ENCODE results near the gene U2AF1L4.

The U2AF1L4 gene, protein sequence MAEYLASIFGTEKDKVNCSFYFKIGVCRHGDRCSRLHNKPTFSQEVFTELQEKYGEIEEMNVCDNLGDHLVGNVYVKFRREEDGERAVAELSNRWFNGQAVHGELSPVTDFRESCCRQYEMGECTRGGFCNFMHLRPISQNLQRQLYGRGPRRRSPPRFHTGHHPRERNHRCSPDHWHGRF

DNA sequence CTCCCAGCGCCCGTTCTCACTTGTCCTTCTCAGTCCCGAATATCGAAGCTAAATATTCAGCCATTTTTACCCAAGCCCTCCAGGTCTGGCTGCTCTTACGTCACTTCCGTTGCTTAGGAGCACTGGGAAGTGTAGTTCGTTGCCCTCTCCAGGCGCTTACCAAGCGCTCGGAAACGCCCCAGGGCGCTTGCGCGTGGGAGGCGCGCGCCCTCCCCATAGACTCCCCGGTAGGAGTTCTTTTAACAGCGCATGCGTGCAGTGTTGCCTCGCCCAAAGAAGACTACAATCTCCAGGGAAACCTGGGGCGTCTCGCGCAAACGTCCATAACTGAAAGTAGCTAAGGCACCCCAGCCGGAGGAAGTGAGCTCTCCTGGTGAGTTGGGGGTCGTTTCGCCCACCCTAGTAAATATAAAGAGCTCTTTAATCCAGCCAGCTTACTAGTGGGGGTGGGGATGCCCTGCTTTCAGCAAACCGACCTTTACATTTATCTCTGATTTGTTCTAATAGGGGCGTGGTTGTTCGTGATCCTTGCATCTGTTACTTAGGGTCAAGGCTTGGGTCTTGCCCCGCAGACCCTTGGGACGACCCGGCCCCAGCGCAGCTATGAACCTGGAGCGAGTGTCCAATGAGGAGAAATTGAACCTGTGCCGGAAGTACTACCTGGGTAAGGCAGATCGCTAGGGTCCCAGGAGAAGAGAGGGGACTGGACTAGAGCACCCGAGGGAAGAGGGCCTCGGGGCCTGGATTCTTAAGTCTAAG is at the start of gene U2AF1L4, which contains the start of gene PSENEN:
Gene U2AF1L4, minus strand, starts transcription at position 91 of the 759 bp plus-strand sequence. Its CDS starts 27 bp downstream, at position 64.
Gene PSENEN, plus strand, starts transcription at position 324 of the 759 bp plus-strand sequence. Its CDS starts 280 bp downstream, at position 604.
- peak; percentile 99 for DNase-seq

- DNase-seq: no peak
Measured at GRCh38 chr19:35793381-35794165, 48.4 kb upstream of the U2AF1L4 start.

GRCh38 chr19:35792888-35793287 is 47.7 kb upstream of the U2AF1L4 start:
- DNase-seq: no peak

- DNase-seq: no peak
Measured at GRCh38 chr19:35792312-35792711, 47.1 kb upstream of the U2AF1L4 start.

DNA sequence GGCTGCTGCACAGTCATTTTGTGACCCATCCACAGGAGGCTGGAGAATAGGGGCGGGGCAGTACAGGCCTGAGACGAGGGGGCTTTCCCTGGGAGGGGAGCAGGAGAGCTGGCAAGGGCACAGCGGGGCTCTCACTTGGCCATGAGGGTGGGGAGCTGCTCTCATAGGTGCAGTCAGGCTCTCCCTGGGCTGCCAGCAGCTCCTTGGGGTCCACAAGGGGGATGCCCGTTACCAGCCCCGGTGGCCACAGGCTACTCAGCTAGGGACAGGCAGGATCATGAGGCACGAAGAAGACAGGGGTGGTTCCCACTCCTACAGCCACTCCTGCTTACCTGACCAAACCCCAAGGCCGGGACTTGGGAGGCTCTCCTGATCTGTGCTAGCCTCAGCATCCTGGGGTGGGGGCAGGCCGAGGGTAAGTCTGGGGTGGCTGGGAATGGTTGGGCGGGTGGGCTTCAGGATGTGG is 46.6 kb upstream of the U2AF1L4 start:
- DNase-seq: no peak

GRCh38 chr19:35790981-35791813 is 46.0 kb upstream of the U2AF1L4 start:
- DNase-seq: no peak

DNA sequence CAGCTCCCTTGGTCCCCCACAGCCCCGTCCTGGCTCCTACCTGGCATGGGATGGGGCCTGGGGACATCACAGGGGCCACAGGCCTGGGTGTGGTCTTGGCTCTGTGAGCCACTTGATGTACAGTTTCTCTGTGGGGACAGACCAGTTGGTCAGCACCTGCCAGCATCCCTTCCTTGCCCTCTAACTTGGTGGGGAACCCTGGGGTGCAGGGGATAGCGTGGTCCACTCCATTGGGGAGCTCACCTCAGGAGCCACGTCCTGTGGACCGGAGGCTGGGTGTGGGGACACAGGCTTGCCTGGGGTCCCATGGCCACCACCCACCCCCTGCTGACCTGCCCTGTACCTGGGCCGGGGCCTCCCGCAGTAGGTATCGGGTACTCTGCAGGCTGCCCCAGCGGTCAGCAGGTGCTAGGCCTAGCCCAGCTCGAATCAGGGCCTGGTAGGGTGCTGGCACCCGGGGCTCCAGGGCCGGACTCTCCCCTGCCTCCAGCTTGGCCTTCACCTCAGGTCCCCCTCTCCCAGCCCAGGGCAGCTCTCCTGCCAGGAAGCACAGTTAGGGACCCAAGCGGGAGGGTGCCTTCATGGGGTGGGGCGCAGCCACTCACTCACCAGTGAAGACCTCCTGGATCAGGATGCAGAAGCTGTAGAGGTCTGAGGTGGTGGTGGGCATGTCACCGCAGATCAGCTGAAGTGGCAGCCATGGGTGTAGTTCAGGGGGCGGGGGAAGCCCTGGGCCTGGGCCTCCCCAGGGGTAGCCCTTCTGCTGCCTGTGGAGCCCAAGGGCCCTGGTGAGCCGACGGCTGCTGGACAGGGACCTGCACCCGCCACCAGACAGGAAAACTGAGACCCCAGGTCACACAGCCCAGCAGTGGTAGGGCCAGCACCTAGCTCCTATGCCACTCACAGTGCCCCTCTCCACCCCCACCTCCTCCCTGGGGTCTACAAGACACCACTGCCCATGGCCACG is 45.0 kb upstream of the U2AF1L4 start:
- no peak for DNase-seq

DNA sequence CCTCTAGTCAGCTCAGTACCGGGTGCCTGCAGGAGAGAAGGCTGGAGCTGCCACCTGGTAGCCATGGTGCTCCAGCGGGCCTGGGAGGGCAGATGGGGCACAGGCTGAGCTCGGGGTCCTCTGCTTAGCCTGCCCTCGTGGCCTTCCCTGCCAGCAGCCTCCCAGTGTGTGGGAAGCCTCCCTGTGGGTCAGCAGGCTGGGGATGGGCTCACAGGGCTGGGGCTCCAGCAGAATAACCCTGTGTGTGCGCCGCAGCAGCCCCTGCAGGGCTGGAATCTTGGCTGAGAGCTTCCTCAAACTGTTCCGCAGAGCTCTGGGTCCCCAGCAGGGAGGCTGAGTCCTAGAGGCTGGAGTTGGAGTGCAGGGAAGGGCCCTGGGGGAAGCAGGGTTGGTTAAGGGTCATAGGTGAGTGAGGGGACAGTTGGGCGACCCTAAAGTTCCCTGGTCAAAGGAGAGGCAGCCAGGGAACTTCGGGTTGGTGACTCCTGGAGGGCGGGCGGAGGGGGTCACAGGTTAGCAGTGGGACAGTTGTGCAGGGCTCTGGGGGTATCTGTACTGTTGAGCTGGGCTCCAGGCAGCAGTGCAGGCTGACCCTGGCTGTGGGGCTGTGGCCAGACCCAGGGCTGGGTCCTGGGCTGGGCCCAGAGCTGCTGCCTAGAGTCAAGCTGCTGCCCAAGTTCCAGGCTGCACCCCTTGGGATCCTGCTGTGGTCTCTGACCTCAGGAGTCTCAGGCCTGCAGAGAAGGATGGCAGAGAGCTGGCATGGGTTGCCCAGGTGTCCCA is 44.2 kb upstream of the U2AF1L4 start:
- no peak for DNase-seq

DNA sequence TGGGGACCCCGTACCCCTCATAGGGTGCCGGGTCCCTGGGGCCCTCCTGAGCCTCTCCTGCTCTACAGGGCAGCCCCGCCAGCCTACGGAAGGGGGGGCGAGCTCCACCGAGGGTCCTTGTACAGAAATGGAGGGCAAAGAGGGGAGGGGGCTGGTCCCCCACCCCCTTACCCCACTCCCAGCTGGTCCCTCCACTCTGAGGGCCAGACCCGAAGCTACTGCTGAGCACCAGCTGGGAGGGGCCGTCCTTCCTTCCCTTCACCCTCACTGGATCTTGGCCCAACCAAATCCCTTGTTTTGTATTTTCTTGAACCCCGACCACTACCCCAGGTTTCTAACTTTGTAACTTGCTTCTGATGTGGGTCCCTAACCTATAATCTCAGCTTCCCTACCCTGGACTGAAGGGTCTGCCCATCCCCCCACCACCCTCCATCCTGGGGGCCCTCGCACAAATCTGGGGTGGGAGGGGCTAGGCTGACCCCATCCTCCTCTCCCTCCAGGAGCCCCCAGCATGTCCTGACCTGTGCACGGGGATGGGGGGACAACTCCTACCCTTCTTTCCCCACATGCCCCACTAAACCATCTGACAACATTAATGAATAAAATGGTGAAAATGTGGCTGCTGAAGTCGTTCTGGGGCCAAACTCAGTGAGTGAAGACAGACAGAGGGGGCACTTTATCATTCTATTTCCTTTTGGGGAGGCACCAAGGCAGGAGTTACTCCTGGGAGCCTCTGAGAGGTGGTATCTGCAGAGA is 43.2 kb upstream of the U2AF1L4 start:
- DNase-seq: no peak

- no peak for DNase-seq
Measured at GRCh38 chr19:35787227-35787799, 42.1 kb upstream of the U2AF1L4 start.

- DNase-seq: no peak
Measured at GRCh38 chr19:35786299-35787160, 41.3 kb upstream of the U2AF1L4 start.

DNA sequence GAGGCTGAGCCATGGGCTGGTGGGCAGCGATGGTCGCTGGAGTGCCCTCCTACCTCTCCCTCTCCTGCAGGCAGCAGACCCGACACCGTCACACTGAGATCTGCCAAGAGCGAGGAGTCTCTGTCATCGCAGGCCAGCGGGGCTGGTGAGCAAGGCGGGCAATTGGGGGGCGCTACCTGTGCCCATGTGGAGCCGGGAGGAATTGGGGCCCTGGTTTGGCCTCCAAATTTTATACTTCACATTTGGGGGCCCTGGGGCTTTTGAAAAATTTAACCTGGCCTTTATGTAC is 40.1 kb upstream of the U2AF1L4 start:
- DNase-seq: no peak

GRCh38 chr19:35784503-35785338 is 39.5 kb upstream of the U2AF1L4 start:
- no peak for DNase-seq

DNA sequence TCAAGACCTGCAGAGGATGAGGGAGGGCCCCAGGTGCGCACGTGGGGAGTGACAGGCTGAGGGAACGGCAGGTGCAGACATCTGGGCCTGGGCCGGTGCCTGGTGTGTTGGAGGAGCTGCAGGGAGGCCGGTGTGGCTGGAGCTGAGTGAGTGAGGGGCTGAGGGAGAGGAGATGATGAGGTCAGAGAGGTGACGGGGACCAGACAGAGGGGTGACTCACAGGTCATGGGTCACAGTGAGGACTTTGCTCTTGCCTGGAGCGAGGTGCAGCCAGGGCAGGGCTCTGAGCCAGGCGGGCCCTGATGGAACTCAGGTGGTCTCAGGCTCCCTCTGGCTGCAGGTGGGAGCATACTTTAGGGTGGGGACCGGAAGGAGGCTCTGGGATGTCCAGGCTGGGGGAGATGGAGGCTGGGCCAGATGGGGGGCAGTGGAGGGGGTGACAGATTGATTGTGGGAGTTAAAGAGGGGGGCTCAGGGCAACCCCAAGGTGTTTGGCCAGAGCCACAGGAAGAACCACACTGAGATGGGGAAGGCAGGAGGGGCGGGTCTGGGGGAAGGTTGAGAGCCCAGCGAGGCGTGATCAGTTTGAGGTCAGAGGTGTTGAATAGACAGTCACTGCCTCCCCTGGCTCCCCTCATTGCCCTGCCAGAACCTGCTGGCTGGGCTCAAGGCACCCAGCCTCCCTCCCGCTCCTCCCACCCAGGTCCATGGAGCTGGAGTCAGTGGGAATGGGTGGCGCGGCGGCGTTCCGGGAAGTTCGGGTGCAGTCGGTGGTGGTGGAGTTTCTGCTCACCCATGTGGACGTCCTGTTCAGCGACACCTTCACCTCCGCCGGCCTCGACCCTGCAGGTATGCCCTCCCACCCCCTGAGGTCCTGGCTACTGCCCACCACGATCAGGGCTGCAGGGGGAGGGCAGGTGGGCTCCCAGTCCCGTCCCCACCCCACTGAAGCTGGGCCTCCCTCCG is 38.5 kb upstream of the U2AF1L4 start:
- no peak for DNase-seq

DNA sequence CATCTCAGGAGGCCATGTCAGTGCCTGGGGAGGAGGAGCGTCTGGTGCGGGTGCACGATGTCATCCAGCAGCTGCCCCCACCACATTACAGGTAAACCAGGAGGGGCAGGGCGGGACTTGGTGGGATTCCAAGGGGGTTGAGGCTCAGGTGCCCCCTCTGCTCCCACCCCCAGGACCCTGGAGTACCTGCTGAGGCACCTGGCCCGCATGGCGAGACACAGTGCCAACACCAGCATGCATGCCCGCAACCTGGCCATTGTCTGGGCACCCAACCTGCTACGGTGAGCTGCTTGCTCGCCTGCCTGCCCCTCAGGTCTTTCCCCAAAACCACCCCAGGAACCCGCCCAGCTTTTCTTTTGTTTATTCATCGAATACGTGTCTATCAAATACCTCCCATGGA is 37.4 kb upstream of the U2AF1L4 start:
- no peak for DNase-seq

DNA sequence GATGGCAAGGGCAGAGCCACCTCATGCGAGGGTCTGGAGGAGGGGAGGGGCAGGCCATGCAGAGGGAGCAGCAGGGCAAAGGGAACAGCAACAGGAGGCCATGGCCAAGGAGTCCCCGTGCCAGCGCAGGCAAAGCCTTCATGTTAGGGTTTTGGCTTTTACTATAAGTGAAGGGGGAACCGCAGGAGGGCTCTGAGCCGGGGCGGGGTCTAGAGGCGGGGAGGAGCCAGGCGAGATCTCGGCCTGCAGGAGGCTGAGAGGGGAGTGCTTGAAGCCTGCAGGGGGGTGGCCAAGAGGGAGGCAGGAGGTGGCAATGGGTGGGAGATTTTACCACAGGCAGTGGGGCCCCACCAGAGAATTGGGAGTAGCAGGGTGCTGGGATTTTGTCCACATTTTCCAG is 36.4 kb upstream of the U2AF1L4 start:
- DNase-seq: no peak

All from activated CD4-positive, alpha-beta T cell treated with anti-CD3 and anti-CD28 coated beads, Interleukin-2, amount 50 U/mL, for 16 hours (primary cell).